ENCODE measurements around the gene SLC23A3.
A peak's percentile ranks its signal among the peaks of the same experiment; 100 is the strongest.
"Not testable (repeated sequence)": the region's sequence is repeated elsewhere in the genome, so short reads cannot be mapped to it uniquely, and the experiment has no call there.

SLC23A3 gene

DNA sequence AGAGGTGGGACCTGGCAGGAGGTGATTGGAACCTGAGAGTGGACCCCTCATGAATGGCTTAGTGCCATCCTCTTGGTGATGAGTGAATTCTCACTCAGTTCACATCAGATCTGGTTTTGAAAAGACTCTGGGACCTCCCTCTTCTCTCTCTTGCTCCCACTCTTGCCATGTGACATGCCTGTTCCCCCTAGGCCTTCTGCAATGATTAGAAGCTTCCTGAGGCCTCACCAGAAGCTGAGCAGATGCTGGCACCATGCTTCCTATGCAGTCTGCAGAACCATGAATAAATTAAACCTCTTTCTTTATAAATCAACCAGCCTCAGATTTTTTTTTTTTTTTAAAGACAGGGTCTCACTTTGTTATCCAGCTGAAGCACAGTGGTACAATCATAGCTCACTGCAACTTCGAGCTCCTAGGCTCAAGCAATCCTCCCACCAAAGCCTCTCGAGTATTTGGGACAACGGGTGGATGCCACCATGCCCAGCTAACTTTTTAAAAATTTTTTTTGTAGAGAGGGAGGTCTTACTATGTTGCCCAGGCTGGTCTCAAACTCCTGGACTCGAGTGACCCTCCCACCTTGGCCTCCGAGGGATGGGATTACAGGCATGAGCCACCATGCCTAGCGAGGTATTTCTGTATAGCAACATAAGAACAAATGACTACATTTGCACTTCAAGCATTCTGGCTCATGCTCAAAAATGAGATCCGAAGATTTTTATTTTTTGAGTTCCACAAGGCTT lies 34.8 kb upstream of the SLC23A3 start:
- no peak for DNase-seq

DNA sequence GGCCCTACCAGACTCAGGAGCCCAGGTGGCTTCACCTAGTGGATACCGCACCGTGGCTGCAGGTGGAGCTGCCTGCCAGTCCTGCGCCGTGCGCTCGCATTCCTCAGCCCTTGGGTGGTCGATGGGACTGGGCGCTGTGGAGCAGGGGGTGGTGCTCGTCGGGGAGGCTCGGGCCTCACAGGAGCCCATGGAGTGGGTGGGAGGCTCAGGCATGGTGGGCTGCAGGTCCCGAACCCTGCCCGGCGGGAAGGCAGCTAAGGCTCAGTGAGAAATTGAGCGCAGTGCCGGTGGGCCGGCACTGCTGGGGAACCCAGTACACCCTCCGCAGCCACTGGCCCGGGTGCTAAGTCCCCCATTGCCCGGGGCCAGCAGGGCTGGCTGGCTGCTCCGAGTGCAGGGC lies 31.5 kb upstream of the SLC23A3 start:
- not testable (repeated sequence) for DNase-seq

DNA sequence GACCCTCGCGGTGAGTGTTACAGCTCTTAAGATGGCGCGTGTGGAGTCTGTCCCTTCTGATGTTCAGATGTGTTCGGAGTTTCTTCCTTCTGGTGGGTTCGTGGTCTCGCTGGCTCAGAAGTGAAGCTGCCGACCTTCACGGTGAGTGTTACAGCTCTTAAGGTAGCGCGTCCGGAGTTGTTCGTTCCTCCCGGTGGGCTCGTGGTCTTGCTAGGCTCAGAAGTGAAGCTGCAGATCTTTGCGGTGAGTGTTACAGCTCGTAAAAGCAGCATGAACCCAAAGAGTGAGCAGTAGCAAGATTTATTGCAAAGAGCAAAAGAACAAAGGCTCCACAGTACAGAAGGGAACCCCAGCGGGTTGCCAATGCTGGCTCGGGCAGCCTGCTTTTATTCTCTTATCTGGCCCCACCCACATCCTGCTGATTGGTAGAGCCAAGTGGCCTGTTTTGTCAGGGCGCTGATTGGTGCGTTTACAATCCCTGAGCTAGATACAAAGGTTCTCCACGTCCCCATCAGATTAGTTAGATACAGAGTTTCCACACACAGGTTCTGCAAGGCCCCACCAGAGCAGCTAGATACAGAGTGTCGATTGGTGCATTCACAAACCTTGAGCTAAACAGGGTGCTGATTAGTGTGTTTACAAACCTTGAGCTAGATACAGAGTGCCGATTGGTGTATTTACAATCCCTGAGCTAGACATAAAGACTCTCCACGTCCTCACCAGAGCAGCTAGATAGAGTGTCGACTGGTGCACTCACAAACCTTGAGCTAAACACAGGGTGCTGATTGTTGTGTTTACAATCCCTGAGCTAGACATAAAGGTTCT lies 30.9 kb upstream of the SLC23A3 start:
- not testable (repeated sequence) for DNase-seq

DNA sequence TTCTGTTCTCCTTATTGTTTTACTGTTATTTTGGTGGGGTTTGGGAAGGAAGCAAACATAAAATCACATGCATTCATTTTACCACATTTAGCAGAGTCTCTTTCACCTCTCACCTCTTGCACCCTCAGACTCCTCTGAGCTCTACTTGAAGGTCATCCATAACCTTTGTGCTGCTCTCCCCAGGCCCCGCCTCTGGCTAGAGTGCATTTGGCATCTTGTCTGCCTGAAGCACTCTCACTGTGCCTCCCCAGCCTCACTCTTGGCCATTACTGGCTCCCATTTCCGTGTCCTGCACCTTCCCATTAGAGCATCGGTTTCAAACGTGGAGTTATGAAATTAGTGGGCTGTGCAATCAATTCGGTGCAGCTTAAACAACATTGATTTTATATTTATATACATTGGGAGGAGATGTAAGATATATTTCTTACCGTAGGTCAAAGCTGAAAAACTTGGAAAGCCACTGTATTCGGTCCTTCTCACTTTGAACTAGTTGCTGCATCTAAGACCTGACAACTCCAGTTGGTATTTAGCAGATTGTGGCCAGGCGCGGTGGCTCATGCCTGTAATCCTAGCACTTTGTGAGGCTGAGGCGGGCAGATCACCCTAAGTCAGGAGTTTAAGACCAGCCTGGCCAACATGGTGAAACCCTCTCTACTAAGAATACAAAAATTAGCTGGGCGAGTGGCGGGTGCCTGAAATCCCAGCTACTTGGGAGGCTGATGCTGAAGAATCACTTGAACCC lies 29.8 kb upstream of the SLC23A3 start:
- DNase-seq, result no peak

DNA sequence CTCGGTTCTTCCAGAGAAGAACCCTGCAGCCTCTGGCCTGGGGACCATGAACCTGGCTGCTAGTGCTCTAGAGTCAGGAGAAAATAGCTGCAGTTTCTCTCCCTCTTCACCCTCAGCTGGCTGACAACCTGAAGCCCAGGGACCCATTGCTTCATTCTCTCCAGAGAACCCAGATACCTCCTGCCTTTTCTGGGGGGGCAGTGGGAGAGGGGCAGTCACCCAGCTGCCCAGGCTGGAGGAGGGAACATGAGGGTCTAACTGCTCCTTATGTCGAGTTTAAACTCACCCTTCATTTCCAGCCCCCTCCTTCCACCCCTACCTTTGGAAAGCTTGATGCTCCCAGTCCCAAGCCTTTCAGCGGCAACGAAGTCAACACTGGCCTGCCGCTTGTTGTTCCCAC lies 29.1 kb upstream of the SLC23A3 start:
- no peak for DNase-seq

DNA sequence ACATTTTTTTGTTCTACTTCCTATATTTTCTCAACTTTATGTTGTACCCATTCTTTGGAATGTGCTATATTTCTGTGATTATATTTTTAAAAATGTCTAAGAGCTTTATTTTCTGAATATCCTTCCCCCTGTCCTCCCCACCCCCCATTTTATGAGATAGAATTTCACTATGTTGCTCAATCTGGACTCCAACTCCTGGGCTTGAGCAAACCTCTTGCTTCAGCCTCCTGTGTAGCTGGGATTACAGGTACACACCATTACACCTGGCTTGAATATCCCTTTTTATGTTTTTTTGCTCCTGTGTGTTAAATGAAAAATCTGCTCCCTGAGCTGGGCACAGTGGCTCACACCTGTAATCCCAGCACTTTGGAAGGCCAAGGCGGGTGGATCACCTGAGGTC lies 27.6 kb upstream of the SLC23A3 start:
- DNase-seq, result no peak

DNA sequence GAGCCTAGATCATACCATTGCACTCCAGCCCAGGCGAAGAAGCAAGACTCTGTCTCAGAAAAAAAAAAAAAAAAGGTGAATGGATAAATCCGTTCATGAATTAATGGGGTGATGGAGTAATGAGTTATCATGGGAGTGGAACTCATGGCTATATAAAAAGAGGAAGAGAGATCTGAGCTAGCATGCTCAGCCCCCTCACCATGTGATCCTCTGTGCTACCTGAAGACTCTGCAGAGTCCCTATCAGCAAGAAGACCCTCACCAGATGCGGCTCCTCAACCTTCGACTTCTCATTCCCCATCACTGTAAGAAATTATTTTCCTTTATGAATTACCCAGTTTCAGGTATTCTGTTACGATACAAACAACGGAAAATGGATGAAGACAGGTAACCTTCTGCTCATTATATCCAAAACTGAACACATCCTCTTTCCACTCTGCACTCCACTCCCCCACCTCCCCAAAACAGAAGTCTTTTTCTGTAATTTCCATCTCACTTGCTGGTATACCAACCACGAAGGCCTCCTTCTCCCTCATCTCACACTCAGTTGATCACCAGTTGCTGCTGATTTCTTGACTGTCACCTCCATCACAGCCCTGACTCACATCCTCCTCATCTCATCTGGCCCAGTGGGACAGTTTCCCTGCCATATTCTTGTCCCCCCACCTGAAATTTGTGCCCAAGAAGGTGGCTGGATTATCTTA lies 17.1 kb upstream of the SLC23A3 start:
- no peak for DNase-seq

DNA sequence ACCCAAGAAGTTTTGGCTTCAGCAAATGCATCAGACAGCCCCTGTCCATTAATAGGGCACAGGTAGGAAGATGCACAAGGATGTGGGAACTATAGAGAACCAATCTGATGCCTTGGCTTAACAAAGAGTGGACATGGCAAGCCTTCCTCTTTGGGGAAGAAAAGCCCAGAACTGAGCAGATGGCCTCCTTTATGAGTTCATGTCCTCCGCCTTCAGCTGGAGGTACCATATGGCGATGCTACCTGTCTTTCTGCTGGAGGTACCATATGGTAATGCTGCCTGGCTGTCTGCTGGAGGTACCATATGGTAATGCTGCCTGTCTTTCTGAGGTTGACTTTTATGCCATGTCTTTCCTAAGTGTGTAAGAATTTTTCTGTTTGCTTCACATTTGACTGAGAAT lies 14.3 kb upstream of the SLC23A3 start:
- DNase-seq, result no peak

DNA sequence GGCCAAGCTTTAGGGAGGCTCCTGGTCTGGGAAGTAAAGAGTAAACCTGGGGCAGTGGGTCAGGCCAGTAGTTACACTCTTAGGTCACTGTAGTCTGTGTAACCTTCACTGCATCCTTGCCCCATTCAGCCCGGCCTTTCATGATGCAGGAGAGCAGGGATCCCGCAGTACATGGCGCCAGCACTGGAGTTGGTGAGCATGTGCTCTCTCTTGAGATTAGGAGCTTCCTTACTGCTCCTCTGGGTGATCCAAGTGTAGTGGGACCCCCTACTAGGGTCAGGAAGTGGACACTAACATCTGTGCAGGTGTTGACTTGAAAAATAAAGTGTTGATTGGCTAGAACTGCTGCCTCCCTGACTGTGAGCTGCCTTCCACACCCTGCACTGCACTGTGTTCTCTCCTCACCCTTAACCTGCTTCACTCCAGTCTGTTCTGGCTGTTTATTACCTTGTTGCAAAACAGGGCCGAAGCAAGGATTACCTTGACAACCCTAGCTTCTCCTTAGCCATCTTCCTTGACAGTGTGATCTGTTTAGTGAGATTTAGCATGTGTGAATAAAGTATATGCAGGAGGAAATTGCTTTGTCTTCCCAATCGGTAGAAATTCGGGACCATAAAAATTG lies 13.4 kb upstream of the SLC23A3 start:
- no peak for DNase-seq

DNA sequence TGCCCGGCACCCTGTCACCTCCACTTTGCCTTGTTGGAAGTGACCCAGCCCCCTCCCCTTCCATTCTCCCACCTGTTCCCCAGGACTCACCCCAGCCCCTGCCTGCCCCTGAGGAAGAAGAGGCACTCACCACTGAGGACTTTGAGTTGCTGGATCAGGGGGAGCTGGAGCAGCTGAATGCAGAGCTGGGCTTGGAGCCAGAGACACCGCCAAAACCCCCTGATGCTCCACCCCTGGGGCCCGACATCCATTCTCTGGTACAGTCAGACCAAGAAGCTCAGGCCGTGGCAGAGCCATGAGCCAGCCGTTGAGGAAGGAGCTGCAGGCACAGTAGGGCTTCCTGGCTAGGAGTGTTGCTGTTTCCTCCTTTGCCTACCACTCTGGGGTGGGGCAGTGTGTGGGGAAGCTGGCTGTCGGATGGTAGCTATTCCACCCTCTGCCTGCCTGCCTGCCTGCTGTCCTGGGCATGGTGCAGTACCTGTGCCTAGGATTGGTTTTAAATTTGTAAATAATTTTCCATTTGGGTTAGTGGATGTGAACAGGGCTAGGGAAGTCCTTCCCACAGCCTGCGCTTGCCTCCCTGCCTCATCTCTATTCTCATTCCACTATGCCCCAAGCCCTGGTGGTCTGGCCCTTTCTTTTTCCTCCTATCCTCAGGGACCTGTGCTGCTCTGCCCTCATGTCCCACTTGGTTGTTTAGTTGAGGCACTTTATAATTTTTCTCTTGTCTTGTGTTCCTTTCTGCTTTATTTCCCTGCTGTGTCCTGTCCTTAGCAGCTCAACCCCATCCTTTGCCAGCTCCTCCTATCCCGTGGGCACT lies 12.7 kb upstream of the SLC23A3 start:
- no peak for DNase-seq

DNA sequence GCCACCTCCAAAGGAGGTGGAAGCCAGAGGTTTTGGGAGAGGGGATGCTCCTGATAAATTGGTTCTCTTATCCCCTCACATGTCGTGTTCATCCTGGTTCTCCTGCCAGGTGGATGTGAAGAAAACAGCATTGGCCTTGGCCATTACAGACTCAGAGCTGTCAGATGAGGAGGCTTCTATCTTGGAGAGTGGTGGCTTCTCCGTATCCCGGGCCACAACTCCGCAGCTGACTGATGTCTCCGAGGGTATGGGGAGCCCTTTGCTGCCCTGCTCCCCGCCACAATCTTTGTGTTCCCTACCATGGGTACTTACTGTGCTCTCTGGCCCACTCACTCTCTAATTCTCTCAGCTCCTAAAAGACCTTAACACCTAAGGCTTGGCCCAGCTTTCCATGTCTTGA lies 11.7 kb upstream of the SLC23A3 start:
- no peak for DNase-seq

DNA sequence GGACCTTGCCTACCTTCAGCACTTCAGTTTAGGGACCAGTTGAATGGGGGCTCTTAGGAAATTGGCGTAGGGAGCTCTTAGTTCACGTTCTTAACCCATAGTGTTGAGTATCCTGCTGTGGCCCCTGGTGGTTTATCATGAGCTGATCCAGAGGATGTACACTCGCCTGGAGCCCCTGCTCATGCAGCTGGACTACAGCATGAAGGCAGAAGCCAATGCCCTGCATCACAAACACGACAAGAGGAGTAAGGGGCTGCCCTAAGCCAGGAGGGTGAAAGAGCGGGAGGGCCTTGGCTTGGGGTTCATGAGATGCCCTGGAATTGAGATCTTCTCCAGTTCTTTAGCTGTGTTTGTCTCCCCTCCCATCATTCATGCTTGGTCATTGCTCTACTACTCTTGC lies 11.1 kb upstream of the SLC23A3 start:
- DNase-seq, result no peak

DNA sequence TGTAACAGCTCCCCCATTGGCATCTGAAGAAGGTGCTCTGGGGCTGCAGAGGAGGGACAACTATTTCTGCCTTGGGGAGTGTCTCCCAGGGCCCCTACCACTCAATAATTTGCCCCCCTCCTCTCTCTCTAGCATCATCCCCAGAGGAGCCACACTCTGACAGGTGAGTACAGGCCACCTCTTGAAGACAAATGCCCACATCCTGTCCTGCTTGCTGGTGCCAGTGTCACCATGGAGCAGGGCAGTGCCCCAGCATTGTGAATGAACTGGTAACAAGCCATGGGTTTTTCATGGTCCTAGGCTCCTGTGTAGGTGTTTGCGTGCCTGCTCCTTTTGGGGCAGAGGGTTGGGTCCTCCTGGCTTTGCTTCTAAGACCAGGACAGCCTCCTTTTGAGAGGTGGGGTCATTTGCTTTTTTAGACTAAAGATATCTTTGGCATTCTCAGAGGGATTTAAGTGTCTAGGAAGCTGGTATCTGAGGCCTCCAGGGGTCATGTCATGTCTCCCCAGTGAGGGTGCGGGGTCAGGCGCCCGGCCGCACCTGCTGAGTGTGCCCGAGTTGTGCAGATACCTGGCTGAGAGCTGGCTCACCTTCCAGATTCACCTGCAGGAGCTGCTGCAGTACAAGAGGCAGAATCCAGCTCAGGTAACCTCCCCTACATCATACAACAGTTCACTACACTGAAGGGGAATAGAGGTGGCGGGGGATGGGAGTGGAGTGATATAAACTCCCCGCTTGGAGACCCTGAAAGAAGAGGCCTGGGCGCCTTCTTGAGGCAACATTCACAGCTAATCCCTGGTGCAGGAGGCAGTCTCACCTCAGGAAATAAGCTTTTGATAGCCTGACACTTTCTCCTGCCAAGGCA lies 10.0 kb upstream of the SLC23A3 start:
- no peak for DNase-seq

DNA sequence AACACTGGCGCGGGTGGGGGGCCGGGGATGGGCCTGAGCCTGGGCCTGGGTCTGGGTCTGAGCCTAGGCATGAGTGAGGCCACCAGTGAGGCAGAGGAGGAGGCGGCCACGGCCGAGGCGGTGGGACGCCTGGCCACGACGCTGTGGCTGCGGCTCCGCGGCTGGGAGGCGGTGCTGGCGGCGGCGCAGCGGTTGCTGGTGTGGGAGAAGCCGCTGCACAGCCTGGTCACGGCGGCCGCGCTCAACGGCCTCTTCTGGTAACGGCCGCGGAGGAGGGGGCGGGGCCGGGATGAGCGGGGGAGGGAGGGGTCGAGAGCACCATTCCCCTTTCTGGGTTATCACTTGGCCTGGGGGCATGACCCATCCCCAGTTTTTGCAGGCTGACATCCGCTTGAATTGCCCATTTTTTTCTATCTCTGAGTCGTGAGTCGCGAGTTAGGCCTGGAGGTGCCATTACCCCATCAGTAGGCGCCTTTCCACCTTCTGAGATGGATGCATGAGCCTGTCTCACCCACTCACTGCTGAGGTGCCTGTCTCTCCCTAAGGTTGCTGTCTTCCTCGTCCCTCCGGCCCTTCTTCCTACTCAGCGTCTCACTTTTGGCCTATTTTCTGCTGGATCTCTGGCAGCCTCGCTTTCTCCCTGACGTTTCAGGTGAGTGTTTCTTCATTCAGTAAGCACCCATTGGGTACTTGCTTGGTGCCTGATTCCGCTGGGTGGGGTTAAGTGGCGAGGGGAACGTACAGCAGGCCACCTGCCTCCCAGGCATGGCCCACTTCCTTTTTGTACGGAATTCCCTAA lies 8.7 kb upstream of the SLC23A3 start:
- no peak for DNase-seq

DNA sequence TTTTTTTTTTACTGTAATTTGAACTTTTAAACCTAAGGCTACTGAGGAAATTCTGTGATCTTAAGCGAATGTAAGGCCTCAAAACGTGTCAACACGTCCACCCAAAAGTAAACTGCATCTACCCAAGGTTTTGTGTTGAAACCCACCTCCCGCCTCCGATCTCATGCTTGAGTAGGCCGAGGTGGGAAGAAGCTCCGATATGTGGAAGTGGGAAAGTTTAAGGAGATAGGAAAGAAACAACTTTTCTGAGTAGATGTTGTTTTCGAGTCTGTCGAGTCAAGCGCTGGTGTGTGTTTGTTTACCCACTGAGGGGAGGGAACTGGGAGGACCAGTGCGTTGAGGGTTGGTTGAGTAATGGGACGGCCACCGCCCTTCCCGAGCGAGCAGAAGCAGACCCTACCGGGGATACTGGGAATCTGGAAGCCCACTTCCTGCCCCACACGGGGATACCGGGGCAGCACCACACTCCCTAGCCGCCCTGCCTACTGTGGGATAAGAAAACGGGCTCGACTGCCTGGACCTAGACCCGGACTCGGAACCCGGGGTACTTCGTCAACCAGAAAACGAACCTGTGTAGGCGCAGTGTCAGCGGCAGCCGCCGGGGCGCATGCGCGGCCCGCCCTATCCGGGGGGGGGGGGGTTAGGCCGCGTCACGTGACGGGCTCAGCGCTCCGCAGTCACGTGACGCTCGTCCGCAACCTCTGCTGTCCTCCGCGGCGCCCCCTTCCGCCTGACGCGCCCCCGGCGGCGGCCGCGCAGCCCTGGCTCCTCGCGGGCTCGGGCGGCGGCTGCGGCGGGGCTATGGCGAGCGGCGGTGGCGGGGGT lies 7.9 kb upstream of the SLC23A3 start, which contains the start of gene RETREG2:
RETREG2 (plus strand) TSS at position 724 of the 825 bp plus-strand sequence; CDS start at position 802, 78 bp downstream.
- DNase-seq, result peak; percentile 81

DNA sequence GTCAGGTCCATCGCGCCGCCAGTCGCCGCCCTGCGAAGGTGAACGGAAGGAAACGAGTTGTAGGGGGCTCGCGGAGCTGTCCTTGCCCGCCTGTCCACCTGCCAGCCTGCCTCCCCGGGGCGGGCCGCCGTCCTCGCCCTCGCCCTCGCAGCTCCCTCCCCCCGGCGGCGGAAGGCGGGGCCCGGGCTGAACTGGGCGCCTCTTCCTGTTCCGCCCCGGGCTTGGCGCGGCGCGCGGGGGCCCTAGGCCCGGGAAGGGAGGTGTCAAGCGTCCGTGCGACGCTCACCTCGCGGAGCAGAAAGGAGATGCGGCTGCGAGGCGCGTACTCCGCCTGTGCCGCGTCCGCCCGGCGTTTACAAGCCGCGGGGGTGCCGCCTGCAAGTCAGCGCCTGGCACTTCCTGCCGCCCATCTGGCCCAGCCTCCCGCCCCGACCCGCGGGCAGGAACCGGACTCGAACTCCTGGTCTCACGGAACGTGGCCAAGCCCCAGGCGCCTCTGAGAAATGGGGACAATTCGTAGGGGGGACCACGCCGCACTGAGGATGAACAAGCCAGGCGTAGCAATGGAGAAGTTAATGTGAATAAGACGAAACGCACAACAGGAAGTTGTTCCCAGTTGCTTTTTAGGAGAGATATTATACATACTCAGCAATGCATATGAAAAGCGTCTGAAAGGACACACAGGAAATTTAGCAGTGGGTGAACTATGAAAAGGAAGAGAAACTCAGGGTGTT lies 7.2 kb upstream of the SLC23A3 start, which contains the start of gene CNPPD1:
CNPPD1 (minus strand) TSS at position 108 of the 734 bp plus-strand sequence; CDS start at position 11, 97 bp downstream.
- DNase-seq, result peak; percentile 85

DNA sequence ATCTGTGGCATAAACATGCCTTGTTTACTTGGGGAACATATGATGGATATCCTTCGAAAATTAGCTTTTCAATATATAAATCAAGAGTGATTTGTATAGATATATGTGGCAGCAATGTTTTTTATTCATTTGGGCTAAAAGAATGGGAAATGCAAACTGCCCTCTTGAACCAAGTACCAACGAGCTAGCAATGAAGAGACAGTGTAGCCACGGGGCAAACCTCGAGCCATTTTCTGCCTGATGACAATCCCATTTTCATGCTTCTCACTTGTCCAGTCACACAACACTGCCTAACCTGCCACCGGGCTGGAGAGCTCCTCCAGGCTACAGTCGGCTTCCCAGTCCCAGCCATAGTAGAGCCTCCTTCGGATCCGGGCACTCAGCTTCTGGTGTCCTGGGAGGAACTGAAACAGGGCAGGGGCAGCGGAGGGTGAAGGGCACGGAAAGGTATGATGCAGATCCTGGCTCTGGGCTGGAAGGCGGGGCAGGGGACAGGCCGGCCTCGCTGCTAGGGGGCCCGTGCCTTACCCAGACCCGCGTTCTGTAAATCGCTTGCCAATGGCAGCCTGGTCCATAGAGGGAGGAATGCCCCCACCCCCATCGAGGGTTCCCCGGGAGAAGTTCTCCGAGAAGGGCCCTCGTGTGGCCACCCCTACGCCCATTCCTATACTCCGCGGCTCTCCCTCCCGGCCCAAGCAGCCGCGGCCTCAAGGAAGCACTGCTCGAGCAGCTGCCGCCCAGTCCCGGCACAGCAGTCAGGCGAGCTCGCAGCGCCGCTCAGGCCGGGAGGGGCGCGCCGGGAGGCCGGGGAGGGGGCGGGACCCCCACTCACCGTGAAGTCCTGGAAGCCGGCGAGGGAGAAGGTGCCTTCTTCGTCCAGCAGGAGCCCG lies 6.3 kb upstream of the SLC23A3 start:
- DNase-seq, result peak; percentile 34
